ENCODE data around the gene TFPT. TPM values are rescaled to one million over a fixed set of nuclear protein-coding genes. Genes with fewer than 3 reads are reported as not detected.

The TFPT gene
- total RNA-seq, 2 experiments from 2014 or later, result 10.1 to 11.2 TPM

DNA sequence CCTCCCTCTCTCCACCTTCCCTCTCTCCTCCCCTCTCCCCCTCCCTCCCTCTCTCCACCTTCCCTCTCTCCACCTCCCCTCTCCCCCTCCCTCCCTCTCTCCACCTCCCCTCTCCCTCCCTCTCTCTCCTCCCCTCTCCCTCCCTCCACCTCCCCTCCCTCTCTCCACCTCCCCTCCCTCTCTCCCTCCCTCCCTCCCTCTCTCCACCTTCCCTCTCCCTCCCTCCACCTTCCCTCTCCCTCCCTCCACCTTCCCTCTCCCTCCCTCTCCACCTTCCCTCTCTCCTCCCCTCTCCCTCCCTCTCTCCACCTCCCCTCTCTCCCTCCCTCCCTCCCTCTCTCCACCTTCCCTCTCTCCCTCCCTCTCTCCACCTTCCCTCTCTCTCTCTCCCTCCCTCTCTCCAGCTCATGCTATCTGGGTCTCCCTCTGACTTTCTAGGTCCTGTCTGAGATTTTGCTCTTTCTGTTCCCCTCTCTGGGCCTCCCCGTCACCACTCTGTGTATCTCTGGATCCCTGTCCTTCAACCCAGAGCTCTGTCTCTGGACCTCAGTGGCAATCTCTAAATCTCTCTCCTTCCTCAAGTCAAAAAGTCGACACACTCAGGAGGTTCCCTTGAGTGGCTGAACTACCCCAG is 18.6 kb upstream of the TFPT start:
- Mint-ChIP-seq H3K27ac (peak overlapping the region; percentile 61), H3K27me3 (no peaks in the 10 kb centered on the region), H3K9me3 (no peaks in the 10 kb centered on the region), H3K4me1 (ENCODE audit: low read depth) (peaks cover 24% of the 10 kb centered on the region), H3K4me3 (no peak overlapping the region), H3K36me3 (ENCODE audit: low read depth) (peaks cover 20% of the 10 kb centered on the region)
- intact Hi-C loops (cut with DNase I, micrococcal nuclease), result no loop called here
- TF ChIP-seq, protein P1, sequence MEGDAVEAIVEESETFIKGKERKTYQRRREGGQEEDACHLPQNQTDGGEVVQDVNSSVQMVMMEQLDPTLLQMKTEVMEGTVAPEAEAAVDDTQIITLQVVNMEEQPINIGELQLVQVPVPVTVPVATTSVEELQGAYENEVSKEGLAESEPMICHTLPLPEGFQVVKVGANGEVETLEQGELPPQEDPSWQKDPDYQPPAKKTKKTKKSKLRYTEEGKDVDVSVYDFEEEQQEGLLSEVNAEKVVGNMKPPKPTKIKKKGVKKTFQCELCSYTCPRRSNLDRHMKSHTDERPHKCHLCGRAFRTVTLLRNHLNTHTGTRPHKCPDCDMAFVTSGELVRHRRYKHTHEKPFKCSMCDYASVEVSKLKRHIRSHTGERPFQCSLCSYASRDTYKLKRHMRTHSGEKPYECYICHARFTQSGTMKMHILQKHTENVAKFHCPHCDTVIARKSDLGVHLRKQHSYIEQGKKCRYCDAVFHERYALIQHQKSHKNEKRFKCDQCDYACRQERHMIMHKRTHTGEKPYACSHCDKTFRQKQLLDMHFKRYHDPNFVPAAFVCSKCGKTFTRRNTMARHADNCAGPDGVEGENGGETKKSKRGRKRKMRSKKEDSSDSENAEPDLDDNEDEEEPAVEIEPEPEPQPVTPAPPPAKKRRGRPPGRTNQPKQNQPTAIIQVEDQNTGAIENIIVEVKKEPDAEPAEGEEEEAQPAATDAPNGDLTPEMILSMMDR (IDR thresholded peaks at IDR 0.05), result no peak
- DNase-seq, result no peak
- Histone ChIP-seq H3K27ac (ENCODE audit: low read depth in 1 of 2, low read length in 2 of 2) (peak overlapping the region in 1 of 2 donors; percentile 1), H3K36me3 (ENCODE audit: insufficient read depth, low read length) (peaks cover 19% of the 10 kb centered on the region), H3K4me3 (ENCODE audit: low read length) (no peak overlapping the region), H3K9me3 (ENCODE audit: control insufficient read depth in 1 of 2, insufficient read depth in 1 of 2, low read length in 2 of 2) (peaks cover 0 to 7% of the 10 kb centered on the region in 2 experiments), H3K27me3 (ENCODE audit: control insufficient read depth in 1 of 2, insufficient read depth in 2 of 2, low read length in 2 of 2) (no peaks in the 10 kb centered on the region), H3K4me1 (ENCODE audit: insufficient read depth, low read length) (peaks cover 26% of the 10 kb centered on the region)
- ATAC-seq (ENCODE audit: poor library complexity), result no peak
- POLR2A ChIA-PET, result interaction anchor here (0.7 kb wide), 1 partner anchor 58 kb away, joined by 3 read pairs; no protein-coding TSS in a partner anchor
- CTCF ChIA-PET, result no interaction called here

DNA sequence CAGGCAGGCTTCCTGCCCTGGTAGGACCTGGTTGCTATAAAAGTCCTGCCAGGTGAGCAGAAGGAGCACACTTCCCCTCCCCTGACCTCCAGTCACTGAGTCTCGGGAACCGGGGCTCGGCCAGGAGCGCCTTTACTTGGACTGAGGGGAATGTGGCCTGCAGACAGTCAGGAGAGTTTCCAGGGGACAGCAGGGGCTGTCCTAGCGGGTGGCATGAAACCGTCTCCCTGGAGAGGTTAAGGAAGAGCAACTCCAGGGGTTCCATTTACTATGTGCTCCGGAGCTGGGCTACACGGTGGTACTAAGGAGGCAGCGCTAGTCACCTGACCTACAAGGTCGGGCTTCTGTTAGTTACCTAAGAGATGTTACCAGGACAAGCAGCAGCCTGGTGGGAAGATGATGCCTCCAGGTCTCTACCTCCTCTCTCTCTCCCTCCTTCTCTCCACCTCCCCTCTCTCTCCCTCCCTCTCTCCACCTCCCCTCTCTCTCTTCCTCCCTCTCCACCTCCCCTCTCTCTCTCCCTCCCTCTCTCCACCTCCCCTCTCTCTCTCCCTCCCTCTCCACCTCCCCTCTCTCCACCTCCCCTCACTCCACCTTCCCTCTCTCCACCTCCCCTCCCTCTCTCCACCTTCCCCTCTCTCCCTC is 18.0 kb upstream of the TFPT start:
- Histone ChIP-seq H3K36me3 (ENCODE audit: insufficient read depth, low read length) (peaks cover 25% of the 10 kb centered on the region), H3K27me3 (ENCODE audit: control insufficient read depth in 1 of 2, insufficient read depth in 2 of 2, low read length in 2 of 2) (no peaks in the 10 kb centered on the region), H3K9me3 (ENCODE audit: control insufficient read depth in 1 of 2, insufficient read depth in 1 of 2, low read length in 2 of 2) (peaks cover 0 to 7% of the 10 kb centered on the region in 2 experiments), H3K27ac (ENCODE audit: low read depth in 1 of 2, low read length in 2 of 2) (peak overlapping the region in 1 of 2 donors; percentile 1), H3K4me1 (ENCODE audit: insufficient read depth, low read length) (peaks cover 20% of the 10 kb centered on the region), H3K4me3 (ENCODE audit: low read length) (no peak overlapping the region)
- ChIA-PET CTCF (no interaction called here), POLR2A (no interaction called here)
- H3K27me3 Mint-ChIP-seq, result no peaks in the 10 kb centered on the region
- H3K9me3 Mint-ChIP-seq, result no peaks in the 10 kb centered on the region
- ATAC-seq (ENCODE audit: poor library complexity) (no peak), DNase-seq (peak in 2 of 14 experiments; percentile 72 to 85)
- peaks cover 22% of the 10 kb centered on the region for H3K36me3 Mint-ChIP-seq (ENCODE audit: low read depth)
- intact Hi-C loops (cut with DNase I, micrococcal nuclease), result no loop called here
- H3K27ac Mint-ChIP-seq, result no peak overlapping the region
- TF ChIP-seq, protein P1 (IDR thresholded peaks at IDR 0.05), result no peak
- H3K4me1 Mint-ChIP-seq (ENCODE audit: low read depth), result peaks cover 17% of the 10 kb centered on the region
- no peak overlapping the region for H3K4me3 Mint-ChIP-seq

DNA sequence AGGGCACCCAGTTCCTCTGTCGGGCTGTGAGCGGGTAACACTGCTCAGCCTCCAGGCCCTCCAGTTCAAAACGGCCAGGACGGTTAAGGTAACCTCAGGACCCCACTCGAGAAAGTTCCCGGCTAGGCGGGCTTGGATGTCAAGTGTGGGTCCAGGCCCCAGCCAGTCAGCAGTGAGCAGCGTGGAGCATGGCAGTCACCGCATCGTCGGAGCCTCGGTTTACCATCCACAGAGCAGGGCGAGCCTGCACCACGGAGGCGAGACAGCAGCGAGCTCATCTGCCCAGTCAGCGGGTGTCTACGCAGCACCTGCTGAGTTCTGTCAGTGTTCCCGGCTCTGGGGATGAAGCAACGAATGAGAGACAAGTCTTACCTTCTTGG is 14.2 kb upstream of the TFPT start:
- Mint-ChIP-seq H3K36me3 (ENCODE audit: low read depth) (peaks cover 40% of the 10 kb centered on the region), H3K27me3 (no peaks in the 10 kb centered on the region), H3K9me3 (no peaks in the 10 kb centered on the region), H3K4me1 (ENCODE audit: low read depth) (no peaks in the 10 kb centered on the region), H3K27ac (no peak overlapping the region), H3K4me3 (no peak overlapping the region)
- Histone ChIP-seq H3K27me3 (ENCODE audit: control insufficient read depth in 1 of 2, insufficient read depth in 2 of 2, low read length in 2 of 2) (no peaks in the 10 kb centered on the region), H3K36me3 (ENCODE audit: insufficient read depth, low read length) (peaks cover 60% of the 10 kb centered on the region), H3K4me3 (ENCODE audit: low read length) (no peak overlapping the region), H3K4me1 (ENCODE audit: insufficient read depth, low read length) (peaks cover 4% of the 10 kb centered on the region), H3K9me3 (ENCODE audit: control insufficient read depth in 1 of 2, insufficient read depth in 1 of 2, low read length in 2 of 2) (peaks cover 0 to 7% of the 10 kb centered on the region in 2 experiments), H3K27ac (ENCODE audit: low read depth in 1 of 2, low read length in 2 of 2) (no peak overlapping the region)
- DNase-seq (no peak), ATAC-seq (ENCODE audit: poor library complexity) (no peak)
- intact Hi-C loops (cut with DNase I, micrococcal nuclease), result no loop called here
- ChIA-PET POLR2A (no interaction called here), CTCF (no interaction called here)
- TF ChIP-seq, protein P1 (IDR thresholded peaks at IDR 0.05), result no peak

Measured in CD4-positive, alpha-beta T cell (primary cell).